H4 (cell line): ENCODE data around the gene ACY1. TPM values are rescaled to one million over a fixed set of nuclear protein-coding genes. Genes with fewer than 3 reads are reported as not detected.

Source experiments
- DNase-seq: peaks from one replicate; pipeline ENCODE4 v3.0.0-alpha.2; 2015; ENCODE audit warnings: low spot score
- total RNA-seq: library from RNA; depleted of rRNA; stranded (reverse); fragments of >200 nt; shearing (Covaris generic); gene quantifications from 2 replicates; pipeline ENCODE4 v1.2.3, GENCODE V29; 2014

Gene ACY1
- total RNA-seq, 1 experiment from 2014 or later, result 35.6 TPM

DNA sequence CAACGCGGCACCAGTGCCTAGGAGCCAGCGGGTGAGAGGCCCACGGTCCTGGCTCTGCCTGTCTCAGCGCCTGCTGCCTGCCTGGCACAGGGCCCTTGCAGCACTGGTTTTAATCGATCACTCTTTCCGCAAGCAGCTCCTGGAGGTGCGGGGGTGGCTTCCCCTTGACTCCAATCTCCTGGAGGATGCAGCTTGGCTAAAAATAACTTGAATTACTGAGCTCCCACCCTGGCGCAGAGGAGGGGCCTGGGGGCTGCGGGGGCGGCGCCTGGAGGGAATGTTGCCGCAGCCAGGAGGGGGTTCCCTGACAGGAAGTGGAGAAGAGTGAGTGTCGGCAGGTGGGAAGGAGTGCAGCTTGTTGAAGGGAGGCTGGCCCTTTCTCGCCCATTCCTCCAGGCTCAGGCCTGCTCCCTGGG is 22.2 kb downstream of the ACY1 start:
- no peak for DNase-seq

- no peak for DNase-seq
These were observed 22.9 kb downstream of the ACY1 start for GRCh38 chr3:52006017-52006819.

- DNase-seq, result no peak
These were observed 23.4 kb downstream of the ACY1 start for GRCh38 chr3:52006820-52007133.

DNA sequence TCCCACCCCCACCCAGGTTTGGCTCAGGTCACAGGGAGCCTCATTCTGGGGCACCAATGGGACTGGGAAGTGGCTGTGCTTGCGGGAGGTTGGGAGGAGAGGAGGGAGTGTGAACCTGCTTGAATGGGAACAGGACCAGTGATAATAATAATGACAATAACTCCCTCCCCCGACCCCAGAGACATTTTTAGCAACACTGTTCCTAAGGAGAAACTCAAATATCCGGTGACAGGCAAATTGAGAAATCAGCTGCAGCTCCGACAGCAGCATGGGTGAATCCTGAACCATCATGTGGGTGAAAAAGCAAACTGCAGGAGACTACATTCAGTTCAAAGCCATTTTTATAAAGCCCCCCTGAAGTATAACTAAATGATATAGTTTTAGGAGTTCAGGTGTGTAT is 24.0 kb downstream of the ACY1 start:
- no peak for DNase-seq

GRCh38 chr3:52010431-52010830 is 27.1 kb downstream of the ACY1 start:
- no peak for DNase-seq

DNA sequence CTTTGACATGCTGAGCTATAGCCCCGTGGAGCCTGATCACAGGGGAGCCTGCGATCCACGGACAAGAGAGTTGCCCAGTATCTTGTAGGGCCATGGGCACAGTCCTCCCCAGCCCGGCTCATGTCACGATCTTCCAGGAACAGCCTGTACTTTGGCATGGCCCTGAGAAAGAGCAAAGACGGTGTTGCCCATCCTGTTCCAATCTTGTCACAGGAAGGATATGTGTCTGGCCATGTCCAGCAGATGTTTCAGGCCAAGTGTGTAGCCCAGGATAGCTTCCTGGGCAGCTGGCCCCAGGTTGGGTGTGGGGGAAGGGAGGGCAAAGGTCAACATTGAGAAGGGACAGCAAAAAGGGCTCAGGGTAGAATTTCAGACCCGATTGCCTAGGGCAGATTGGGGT is 29.4 kb downstream of the ACY1 start:
- no peak for DNase-seq

- no peak for DNase-seq
These were observed 30.7 kb downstream of the ACY1 start for GRCh38 chr3:52013802-52014598.

GRCh38 chr3:52014613-52015012 is 31.3 kb downstream of the ACY1 start:
- DNase-seq, result no peak

GRCh38 chr3:52015438-52016228 is 32.3 kb downstream of the ACY1 start:
- DNase-seq, result no peak

GRCh38 chr3:52017586-52017985 is 34.3 kb downstream of the ACY1 start:
- DNase-seq, result no peak

DNA sequence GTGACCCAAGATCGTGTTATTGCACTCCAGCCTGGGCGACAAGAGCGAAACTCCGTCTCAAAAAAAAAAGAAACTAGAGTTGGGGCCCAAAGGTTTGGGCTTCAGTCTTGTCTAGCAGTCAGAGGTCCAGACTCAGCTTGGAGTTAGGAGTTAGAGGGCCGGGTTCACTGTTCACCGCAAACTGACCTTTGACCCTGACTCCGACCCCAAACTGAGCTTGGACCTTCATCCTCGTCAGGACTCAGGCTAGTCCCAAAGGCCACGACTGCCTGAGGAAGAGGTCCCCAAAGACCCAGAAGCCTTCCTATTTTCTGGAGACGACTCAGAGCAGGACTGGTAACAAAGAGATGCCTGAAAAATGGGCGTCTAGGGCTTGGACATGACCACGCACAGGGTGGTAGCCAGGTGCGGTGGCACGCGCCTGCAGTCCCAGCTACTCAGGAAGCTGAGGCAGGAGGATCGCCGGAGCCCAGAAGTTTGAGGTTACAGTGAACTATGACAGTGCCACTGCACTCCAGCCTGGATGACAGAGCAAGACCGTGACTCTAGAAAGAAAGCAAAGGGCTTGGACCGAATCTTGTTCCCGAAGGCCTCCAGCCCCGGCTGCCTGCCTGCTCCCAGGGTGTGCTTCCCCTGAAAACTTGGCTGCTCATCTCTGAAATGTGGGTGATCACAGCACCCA is 35.1 kb downstream of the ACY1 start:
- no peak for DNase-seq

DNA sequence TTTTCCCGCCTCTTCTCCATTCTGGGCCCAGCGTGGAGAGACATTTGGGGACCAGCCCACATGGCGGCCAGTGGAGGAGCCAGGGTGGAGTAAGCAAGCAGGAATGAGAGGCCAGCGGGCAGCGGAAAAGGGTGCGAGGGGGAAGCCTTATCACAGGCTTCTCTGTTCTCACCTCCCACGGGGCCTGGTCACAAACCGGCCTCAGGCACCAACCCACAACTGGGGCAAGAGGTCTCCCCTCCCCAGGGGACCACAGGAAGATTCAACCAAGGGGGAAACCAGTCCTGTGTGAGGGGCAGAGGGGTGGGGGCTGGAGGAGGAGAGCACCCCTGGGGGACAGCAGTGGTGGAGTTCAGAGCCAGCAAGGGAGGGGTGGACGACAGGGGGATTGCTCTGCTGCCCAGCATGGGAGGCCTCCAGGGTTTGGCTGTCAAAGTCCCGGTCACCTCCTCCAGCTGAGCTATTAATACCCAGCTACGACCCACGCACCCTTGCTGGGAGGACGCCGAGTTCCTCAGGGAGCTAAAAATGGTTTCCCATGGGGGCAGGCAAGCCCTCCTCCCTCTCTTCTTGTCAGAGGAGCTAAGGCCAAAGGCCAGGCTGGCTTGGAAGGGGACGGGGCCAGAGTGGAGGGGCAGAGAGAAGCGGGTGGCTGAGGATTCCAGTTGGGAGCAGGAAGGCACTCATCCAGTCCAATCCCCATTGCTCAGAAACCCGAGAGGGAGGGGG is 36.2 kb downstream of the ACY1 start:
- DNase-seq, result no peak

GRCh38 chr3:52020796-52021195 is 37.5 kb downstream of the ACY1 start:
- DNase-seq, result no peak

GRCh38 chr3:52021489-52022268 is 38.3 kb downstream of the ACY1 start:
- no peak for DNase-seq

GRCh38 chr3:52022323-52023100 is 39.2 kb downstream of the ACY1 start:
- DNase-seq, result no peak

DNA sequence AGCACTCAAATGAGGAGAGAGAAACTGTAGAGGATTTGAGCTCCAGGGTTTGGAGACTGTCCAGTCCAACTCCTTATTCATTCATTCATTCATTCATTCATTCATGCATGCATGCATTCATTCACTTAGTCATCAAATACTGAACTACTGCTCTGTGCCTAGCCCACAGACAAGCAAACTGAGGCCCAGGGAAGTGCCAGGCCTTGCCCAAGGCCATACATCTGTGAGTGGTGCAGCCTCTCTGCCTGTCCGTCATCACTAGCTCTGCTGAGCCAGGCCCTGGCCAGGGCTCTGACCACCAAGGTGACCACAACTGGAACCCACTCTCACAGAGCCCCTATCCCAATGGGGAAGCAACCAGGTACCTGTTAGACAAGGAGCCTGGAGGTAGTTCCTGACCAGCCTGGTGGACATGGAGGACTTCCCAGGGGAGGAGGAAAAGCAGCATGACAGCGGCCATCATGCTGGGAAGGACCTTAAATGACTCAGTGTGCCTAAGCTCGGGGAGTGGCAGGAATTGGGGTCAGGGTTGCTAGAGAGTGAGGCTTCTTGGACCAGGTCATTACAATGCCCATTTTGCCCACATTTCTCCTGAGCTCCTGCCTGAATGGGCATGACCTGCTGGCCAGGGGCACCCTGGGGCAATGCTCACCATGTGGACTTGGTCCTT is 39.9 kb downstream of the ACY1 start:
- DNase-seq, result no peak

DNA sequence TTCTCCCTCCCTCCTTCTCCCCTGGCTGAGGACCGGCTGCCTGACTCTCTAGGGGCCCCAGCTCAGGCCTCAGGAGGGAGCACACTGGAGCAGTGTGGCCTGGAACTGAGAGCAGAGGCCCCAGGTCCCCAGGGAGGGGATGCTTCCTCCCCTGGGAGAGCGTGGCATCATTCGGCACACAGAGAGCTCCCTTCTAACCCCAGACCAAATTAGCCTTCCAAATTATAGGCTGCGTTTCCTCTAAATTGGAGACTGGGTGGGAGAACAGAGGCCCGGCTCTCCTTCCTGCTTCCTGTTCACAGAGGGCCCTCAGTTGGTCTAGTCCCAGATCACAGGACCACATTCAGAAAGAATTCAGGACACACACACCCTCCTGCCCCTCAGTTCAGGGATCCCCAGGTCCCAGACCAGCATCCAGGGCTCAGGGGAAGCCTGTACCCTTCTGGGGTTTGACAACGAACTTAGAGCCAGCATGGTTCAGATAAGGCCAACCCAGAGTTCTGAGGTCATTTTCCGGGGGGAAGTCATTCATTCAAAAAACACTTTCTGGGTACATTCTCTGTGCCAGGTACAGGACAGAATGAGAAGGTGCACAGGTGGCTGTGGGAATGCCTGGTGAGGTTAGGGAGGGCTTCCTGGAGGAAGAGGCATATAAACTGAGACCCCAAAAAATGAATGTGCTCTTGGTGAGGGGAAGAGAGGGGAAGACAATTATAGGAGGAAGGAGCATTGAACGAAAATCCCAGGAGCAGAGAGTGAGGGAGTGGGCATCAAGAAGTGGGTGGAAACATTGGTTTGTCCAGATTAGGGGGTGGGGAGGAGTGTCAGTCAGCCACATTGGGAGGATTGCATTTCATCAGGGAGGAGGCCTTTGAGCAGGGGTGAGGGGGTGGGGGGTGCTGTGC is 40.8 kb downstream of the ACY1 start:
- no peak for DNase-seq
